NT2/D1 (cell line): Measurements from ENCODE around the gene NDUFA5.

Source experiments
- SUZ12 ChIP-seq: IDR thresholded peaks from 2 replicates; pipeline ENCODE4 v1.6.1; 2011; ENCODE audit not compliant: insufficient read length, insufficient read depth; ENCODE audit errors: extremely low read depth
- YY1 ChIP-seq: IDR thresholded peaks from 2 replicates; pipeline ENCODE4 v1.6.1; 2011; ENCODE audit not compliant: insufficient read length, insufficient read depth
- ZNF274 ChIP-seq: IDR thresholded peaks from 2 replicates; pipeline ENCODE4 v1.6.1; 2011; ENCODE audit warnings: mild to moderate bottlenecking, low read depth, low read length

GRCh38 chr7:123538897-123539296, 18.7 kb downstream of the NDUFA5 start:
- TF ChIP-seq ZNF274 = no peak
- TF ChIP-seq SUZ12 = no peak
- TF ChIP-seq YY1 = no peak
